AG09319 (cell line): Measurements from ENCODE around the gene NFS1.
"Not testable (repeated sequence)": the region's sequence is repeated elsewhere in the genome, so short reads cannot be mapped to it uniquely, and the experiment has no call there.

Source experiments
- DNase-seq: peaks from one replicate; pipeline ENCODE4 v3.0.0-alpha.2; 2010; ENCODE audit warnings: low read depth; ENCODE audit errors: extremely low read depth
- TF ChIP-seq, protein P1 (sequence below): IDR thresholded peaks from 2 replicates; pipeline ENCODE4 v1.5.1; 2011; ENCODE audit warnings: low read depth, mild to moderate bottlenecking, inconsistent platforms, low read length, moderate library complexity

Gene NFS1

DNA sequence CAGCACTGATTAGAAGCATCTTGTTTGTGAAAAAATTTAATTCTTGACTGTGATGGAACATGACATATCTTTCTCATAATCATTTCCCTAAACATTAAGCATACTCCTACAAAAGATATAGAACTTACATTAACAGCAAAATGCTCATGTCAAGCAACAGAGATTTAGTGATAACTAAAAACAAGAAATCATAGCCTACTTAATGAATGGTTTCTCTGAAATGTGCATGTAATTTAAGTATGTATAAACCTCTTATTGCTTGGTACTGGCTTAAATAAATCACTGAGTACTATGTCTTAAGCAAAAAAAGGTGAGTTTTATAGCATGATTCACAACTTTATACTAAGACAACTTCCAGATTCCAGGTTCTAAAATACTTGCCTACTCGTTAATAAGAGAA is 9.3 kb upstream of the NFS1 start:
- no peak for DNase-seq
- TF ChIP-seq, protein P1, sequence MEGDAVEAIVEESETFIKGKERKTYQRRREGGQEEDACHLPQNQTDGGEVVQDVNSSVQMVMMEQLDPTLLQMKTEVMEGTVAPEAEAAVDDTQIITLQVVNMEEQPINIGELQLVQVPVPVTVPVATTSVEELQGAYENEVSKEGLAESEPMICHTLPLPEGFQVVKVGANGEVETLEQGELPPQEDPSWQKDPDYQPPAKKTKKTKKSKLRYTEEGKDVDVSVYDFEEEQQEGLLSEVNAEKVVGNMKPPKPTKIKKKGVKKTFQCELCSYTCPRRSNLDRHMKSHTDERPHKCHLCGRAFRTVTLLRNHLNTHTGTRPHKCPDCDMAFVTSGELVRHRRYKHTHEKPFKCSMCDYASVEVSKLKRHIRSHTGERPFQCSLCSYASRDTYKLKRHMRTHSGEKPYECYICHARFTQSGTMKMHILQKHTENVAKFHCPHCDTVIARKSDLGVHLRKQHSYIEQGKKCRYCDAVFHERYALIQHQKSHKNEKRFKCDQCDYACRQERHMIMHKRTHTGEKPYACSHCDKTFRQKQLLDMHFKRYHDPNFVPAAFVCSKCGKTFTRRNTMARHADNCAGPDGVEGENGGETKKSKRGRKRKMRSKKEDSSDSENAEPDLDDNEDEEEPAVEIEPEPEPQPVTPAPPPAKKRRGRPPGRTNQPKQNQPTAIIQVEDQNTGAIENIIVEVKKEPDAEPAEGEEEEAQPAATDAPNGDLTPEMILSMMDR: no peak

DNA sequence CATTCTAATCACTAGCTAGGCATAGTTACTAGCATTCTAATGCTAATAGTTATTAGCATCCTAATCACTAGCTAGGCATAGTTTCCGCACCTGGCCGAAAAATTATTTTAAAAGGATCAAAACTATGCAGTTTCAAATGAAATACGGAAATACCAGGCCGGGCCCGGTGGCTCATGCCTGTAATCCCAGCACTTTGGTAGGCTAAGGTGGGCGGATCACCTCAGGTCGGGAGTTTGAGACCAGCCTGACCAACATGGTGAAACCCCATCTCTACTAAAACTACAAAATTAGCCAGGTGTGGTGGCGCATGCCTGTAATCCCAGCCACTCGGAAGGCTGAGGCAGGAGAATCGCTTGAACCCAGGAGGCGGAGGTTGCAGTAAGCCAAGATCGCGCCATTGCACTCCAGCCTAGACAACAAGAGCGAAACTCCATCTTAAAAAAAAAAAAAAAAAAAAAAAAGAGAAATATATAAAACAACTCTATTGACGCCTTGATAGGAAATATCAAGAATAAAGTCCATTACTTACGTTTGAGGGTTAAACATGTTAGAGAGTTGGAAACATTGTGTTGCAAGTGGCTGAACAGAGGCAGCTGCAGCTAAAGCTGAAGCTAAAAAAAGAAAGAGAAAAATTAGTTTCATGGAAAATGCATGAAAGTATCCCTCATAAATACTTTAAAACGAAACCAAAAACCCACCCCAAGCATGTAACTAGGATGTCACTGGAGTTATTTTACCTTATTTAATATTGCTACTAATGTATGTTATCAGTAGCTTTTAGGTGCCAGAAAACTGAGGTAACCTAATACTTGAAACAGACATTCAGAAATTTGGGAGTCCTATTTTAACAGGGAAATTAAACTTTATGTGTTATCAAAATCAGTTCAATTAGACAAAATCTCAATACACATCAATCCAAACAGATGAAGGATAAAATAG is 7.7 kb upstream of the NFS1 start:
- DNase-seq: not testable (repeated sequence)

DNA sequence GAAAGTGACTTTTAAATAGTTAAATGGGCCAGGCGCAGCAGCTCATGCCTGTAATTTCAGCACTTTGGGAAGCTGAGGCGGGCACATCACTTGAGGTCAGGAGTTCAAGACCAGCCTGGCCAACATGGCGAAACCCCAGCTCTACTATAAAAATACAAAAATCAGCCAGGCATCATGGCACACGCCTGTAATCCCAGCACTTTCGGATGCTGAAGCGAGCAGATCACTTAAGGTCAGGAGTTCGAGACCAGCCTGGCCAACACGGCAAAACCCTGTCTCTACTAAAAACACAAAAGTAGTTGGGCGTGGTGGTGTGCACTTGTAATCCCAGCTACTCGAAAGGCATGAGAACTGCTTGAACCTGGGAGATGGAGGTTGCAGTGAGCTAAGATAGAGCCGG is 6.7 kb upstream of the NFS1 start:
- DNase-seq: not testable (repeated sequence)

DNA sequence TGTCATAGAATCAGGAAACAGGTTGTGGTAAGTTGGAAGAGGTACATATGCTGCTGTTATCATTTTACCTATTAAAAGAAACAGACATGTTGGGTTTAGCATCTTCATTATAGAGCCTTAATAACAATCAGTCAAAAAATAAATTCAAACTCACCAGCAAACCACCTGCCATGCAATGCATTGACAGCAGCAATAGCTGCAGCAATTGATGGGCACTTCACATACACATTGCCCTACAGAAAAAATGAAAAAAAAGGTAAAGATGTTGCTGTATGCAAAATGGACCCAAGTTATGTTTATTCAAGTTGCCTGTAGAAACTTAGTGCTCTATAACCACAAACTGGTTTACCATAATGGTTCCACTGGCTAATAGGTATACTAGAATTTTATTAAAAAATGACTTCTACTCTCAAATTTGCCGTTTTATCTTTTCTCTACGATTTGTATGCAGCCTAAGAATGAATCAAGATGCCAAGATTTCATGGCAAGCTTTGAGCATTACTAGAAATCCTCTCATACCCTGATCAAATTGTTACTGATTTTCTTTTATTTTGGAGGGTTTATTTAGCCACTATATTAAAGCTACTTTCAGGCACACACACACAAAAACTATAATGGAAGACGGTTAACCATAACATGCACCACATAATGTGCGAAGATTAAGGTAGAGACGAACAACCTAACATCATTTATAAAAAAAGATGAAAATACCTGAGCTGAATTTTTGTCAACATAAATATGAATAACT is 5.5 kb upstream of the NFS1 start:
- TF ChIP-seq, protein P1: no peak
- DNase-seq: no peak

DNA sequence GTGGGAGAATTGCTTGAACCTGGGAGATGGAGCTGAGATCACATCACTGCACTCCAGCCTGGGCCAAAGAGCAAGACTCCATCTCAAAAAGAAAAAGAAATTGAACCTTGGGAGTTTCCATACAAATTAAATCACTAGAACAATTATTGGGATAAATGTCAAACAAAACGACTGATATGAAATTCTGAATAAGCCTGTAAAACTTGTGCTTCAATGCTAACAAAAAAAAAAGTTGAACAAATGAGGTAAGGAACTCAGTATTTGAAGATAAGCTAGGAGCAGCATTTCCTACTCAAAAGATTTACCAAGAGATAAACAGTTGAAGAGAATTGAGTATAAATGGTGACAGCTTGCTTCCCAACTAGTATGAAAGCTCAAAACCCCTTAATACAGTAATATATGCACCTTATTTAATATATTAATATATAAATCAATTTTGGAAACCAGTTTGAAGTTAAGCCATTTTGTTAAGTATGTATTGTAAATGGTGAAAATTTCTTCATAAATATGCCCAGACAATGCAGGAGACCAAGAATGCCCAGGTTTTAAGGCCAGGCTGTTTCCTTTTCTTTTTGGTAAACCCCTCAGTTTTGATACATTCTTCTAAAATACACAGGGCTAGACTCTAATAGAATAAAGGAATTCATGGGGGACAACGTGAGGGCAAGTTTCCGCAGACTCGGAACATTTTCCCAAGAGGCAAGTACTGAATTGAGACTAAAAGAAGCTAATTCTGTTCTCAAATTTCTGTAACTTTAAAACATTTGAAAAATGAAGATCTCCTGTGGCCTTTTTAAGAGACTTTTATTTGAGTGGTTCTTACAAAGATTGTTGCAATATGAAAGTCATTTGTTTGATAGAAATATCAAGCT is 3.9 kb upstream of the NFS1 start:
- TF ChIP-seq, protein P1: no peak
- no peak for DNase-seq

DNA sequence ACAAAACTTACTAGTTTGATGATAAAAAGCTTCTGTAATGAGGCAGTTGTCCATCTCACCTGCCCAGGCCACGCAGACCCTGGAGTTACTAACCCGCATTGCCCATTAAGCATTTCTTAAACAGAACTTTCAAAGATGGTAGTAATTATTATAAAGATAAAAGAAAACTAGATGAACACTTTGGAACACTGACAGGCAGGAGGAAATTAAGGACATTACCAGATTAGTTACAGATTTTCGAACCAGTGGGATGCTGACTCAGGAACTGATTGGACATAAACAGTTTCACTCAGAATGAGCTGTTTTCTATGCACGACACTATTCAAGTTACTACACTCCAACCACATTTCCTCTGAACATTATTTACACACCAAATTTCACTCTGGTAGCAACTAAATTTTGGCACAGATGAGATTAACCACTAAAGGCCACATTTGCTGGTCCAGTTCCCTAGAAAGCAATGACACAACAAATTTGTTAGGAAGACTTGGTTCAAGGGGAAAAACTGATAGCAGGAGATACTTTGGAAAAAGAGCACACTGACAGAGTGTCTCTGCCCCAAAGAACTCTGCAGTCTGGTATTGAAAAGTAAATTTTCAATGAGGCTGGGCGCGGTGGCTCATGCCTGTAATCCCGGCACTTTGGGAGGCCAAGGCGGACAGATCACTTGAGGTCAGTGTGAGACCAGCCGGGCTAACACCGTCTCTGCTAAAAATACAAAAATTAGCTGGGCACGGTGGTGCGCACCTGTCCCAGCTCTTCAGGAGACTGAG is 3.1 kb upstream of the NFS1 start:
- TF ChIP-seq, protein P1: no peak
- DNase-seq: peak; percentile 89

DNA sequence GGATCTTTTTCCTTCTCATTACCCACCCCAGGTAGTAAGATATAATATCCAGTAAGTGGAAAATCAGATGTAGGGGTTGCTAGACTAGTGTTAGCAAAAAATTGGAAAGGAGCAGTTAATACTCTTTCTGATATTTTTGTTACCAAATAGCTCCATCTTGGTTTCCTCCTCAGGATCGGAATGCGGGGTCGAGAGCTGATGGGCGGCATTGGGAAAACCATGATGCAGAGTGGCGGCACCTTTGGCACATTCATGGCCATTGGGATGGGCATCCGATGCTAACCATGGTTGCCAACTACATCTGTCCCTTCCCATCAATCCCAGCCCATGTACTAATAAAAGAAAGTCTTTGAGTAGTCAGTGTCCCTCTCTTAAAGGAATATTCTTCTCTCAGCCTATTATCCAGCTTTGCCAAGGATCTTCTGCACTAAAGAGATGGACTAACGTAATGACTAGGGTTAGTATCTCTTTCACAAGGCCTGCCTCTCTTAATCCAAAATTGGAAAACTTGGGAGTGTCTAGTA is 1.5 kb upstream of the NFS1 start:
- DNase-seq: no peak
- TF ChIP-seq, protein P1: no peak
